ENCODE measurements around the gene KMT2C.

KMT2C gene

GRCh38 chr7:152177681-152178404 is 258.0 kb downstream of the KMT2C start:
- H3K9me3 ChIP-seq (ENCODE audit: control insufficient read depth, insufficient read depth, low read depth, low read length) = no peaks in the 10 kb centered on the region
- H3K4me1 ChIP-seq (ENCODE audit: control insufficient read depth, insufficient read depth, low read length) = no peaks in the 10 kb centered on the region
- H3K4me3 ChIP-seq (ENCODE audit: low read depth, low read length) = no peak overlapping the region
- POLR2A ChIA-PET = no interaction called here
- H3K36me3 ChIP-seq (ENCODE audit: control insufficient read depth in 2 of 2, insufficient read depth in 1 of 2, low read length in 2 of 2) = peaks cover 14 to 76% of the 10 kb centered on the region in 2 experiments
- H3K27ac ChIP-seq (ENCODE audit: extremely low read depth, low read depth, low read length) = no peak overlapping the region
- CTCF ChIA-PET = interaction anchor here (0.5 to 1.5 kb wide), 3 partner anchors 32 to 82 kb away, joined by 3 to 6 read pairs (median 3); no protein-coding TSS in a partner anchor
- TF ChIP-seq CTCF (tag by site-specific recombination; IDR thresholded peaks at IDR 0.05) (no peak), ZNF596 (tag by site-specific recombination; IDR thresholded peaks at IDR 0.05) (no peak), ZNF114 (tag by site-specific recombination; IDR thresholded peaks at IDR 0.05) (no peak), ZFHX2 (tag by site-specific recombination; conservative IDR thresholded peaks at IDR 0.05) (no peak), ZNF302 (tag by site-specific recombination; IDR thresholded peaks at IDR 0.05; ENCODE audit: low read depth) (no peak), ZNF16 (tag by site-specific recombination; IDR thresholded peaks at IDR 0.05; ENCODE audit: low read depth) (no peak), ZNF521 (tag by site-specific recombination; IDR thresholded peaks at IDR 0.05) (no peak), ZNF335 (tag by site-specific recombination; conservative IDR thresholded peaks at IDR 0.05) (no peak), ZNF354C (tag by site-specific recombination; IDR thresholded peaks at IDR 0.05; ENCODE audit: borderline replicate concordance, low read depth) (no peak), PRDM4 (tag by site-specific recombination; IDR thresholded peaks at IDR 0.05) (no peak), ZNF837 (tag by site-specific recombination; IDR thresholded peaks at IDR 0.05) (no peak), SP3 (tag by site-specific recombination; IDR thresholded peaks at IDR 0.05) (no peak)

GRCh38 chr7:152176797-152177196 is 259.0 kb downstream of the KMT2C start:
- Histone ChIP-seq H3K4me3 (ENCODE audit: low read depth, low read length) (no peak overlapping the region), H3K9me3 (ENCODE audit: control insufficient read depth, insufficient read depth, low read depth, low read length) (no peaks in the 10 kb centered on the region), H3K4me1 (ENCODE audit: control insufficient read depth, insufficient read depth, low read length) (no peaks in the 10 kb centered on the region), H3K27ac (ENCODE audit: extremely low read depth, low read depth, low read length) (no peak overlapping the region), H3K36me3 (ENCODE audit: control insufficient read depth in 2 of 2, insufficient read depth in 1 of 2, low read length in 2 of 2) (peaks cover 14 to 73% of the 10 kb centered on the region in 2 experiments)
- ChIA-PET POLR2A (no interaction called here), CTCF (no interaction called here)
- TF ChIP-seq KLF10 (tag by site-specific recombination; IDR thresholded peaks at IDR 0.05) (no peak), ZNF501 (tag by site-specific recombination; IDR thresholded peaks at IDR 0.05) (no peak), ZNF473 (tag by site-specific recombination; IDR thresholded peaks at IDR 0.05) (no peak), ZNF157 (tag by site-specific recombination; IDR thresholded peaks at IDR 0.05) (no peak), ZNF211 (tag by site-specific recombination; IDR thresholded peaks at IDR 0.05; ENCODE audit: low read depth) (no peak), ZBTB44 (tag by site-specific recombination; IDR thresholded peaks at IDR 0.05) (no peak), ZNF354C (tag by site-specific recombination; IDR thresholded peaks at IDR 0.05; ENCODE audit: borderline replicate concordance, low read depth) (no peak), ZNF223 (tag by site-specific recombination; IDR thresholded peaks at IDR 0.05) (no peak), GLI2 (tag by site-specific recombination; IDR thresholded peaks at IDR 0.05; ENCODE audit: borderline replicate concordance, low read depth) (no peak), PBX3 (CRISPR knock-in tag; IDR thresholded peaks at IDR 0.05) (no peak), ZNF596 (tag by site-specific recombination; IDR thresholded peaks at IDR 0.05) (no peak), ZEB2 (tag by site-specific recombination; IDR thresholded peaks at IDR 0.05) (no peak), ZNF830 (tag by site-specific recombination; IDR thresholded peaks at IDR 0.05; ENCODE audit: low read depth) (no peak), ZFHX2 (tag by site-specific recombination; conservative IDR thresholded peaks at IDR 0.05) (no peak)
